GM23338 (cell line): Measurements from ENCODE around the gene CTU1. TPM values are rescaled to one million over a fixed set of nuclear protein-coding genes. Genes with fewer than 3 reads are reported as not detected.

Experiments used
- ATAC-seq: fragments of 200-7000 bp; cut with Tn5 transposase; 3 replicates; pipeline ENCODE4 v1.9.1; 2020
- DNase-seq: peaks from one replicate; pipeline ENCODE4 v3.0.0-alpha.2; 2015; ENCODE audit warnings: low spot score
- H2AFZ ChIP-seq: fragments of 200-600 bp; sonication (generic); 2 replicates; pipeline ENCODE4 v1.8.0; 2016; ENCODE audit warnings: antibody characterized with exemption, mild to moderate bottlenecking, moderate library complexity
- H3F3A ChIP-seq: fragments of 200-600 bp; sonication (generic); replicated peaks from 2 replicates; pipeline ENCODE4 v1.8.0; 2017; ENCODE audit warnings: antibody characterized with exemption, mixed run types, low read depth
- H3K27ac ChIP-seq: fragments of 200-600 bp; sonication (generic); 2 replicates; pipeline ENCODE4 v1.6.1; 2016; ENCODE audit warnings: low read depth
- H3K27me3 ChIP-seq: fragments of 200-600 bp; sonication (generic); 2 replicates; pipeline ENCODE4 v1.8.0; 2016; ENCODE audit warnings: mild to moderate bottlenecking, mixed run types, moderate library complexity; ENCODE audit not compliant: insufficient read depth
- H3K36me3 ChIP-seq: fragments of 200-600 bp; sonication (generic); 2 replicates; pipeline ENCODE4 v1.8.0; 2016; ENCODE audit warnings: mild to moderate bottlenecking; ENCODE audit not compliant: insufficient read depth
- H3K4me1 ChIP-seq: fragments of 200-600 bp; sonication (generic); 2 replicates; pipeline ENCODE4 v1.8.0; 2016; ENCODE audit warnings: mild to moderate bottlenecking, moderate library complexity; ENCODE audit not compliant: insufficient read depth
- H3K4me2 ChIP-seq: fragments of 200-600 bp; sonication (generic); 2 replicates; pipeline ENCODE4 v1.7.1; 2017; ENCODE audit warnings: mixed run types
- H3K4me3 ChIP-seq: fragments of 200-600 bp; sonication (generic); 2 replicates; pipeline ENCODE4 v1.6.1; 2016; ENCODE audit warnings: mixed run types
- H3K79me2 ChIP-seq: fragments of 200-600 bp; sonication (generic); replicated peaks from 2 replicates; pipeline ENCODE4 v1.8.0; 2017; ENCODE audit warnings: mild to moderate bottlenecking; ENCODE audit not compliant: insufficient read depth
- H3K9me2 ChIP-seq: fragments of 200-600 bp; sonication (generic); 2 replicates; pipeline ENCODE4 v1.8.0; 2017; ENCODE audit not compliant: insufficient read depth
- H4K20me1 ChIP-seq: fragments of 200-600 bp; sonication (generic); replicated peaks from 2 replicates; pipeline ENCODE4 v1.8.0; 2017; ENCODE audit warnings: mild to moderate bottlenecking; ENCODE audit not compliant: insufficient read depth
- H3K27ac Mint-ChIP-seq: 2 replicates; pipeline ENCODE4 v1.8.0; 2020; ENCODE audit warnings: inconsistent platforms, mild to moderate bottlenecking, moderate library complexity, mixed read lengths
- H3K27me3 Mint-ChIP-seq: 3 replicates; pipeline ENCODE4 v1.8.0; 2022; ENCODE audit warnings: low read depth, mild to moderate bottlenecking, moderate library complexity, mixed read lengths, inconsistent platforms; ENCODE audit not compliant: insufficient read depth, poor library complexity
- H3K36me3 Mint-ChIP-seq: 3 replicates; pipeline ENCODE4 v1.8.0; 2021; ENCODE audit warnings: low read depth, mild to moderate bottlenecking, inconsistent platforms, moderate library complexity, mixed read lengths
- H3K4me1 Mint-ChIP-seq: 3 replicates; pipeline ENCODE4 v1.8.0; 2020; ENCODE audit warnings: mild to moderate bottlenecking, inconsistent platforms, mixed read lengths
- H3K4me3 Mint-ChIP-seq: 3 replicates; pipeline ENCODE4 v1.8.0; 2021; ENCODE audit warnings: moderate library complexity, mild to moderate bottlenecking, inconsistent platforms, mixed read lengths
- H3K9me3 Mint-ChIP-seq: 3 replicates; pipeline ENCODE4 v1.8.0; 2020; ENCODE audit warnings: moderate library complexity, mild to moderate bottlenecking, inconsistent platforms, mixed read lengths
- CREB1 ChIP-seq: fragments of 250-450 bp; sonication (Bioruptor Pico); IDR thresholded peaks from 2 replicates; pipeline ENCODE4 v1.5.0; 2020; ENCODE audit warnings: low read depth, mild to moderate bottlenecking, moderate library complexity
- EZH2 ChIP-seq: fragments of 200-600 bp; sonication (generic); IDR thresholded peaks from one replicate; pipeline ENCODE4 v1.8.0; 2017; ENCODE audit warnings: antibody characterized with exemption, mild to moderate bottlenecking, low read depth; ENCODE audit not compliant: unreplicated experiment
- EZH2phosphoT487 ChIP-seq: fragments of 200-600 bp; sonication (generic); IDR thresholded peaks from one replicate; pipeline ENCODE4 v1.8.1; 2018; ENCODE audit warnings: antibody characterized with exemption; ENCODE audit not compliant: unreplicated experiment
- NANOG ChIP-seq: IDR thresholded peaks from 2 replicates; pipeline ENCODE4 v1.6.1; 2016; ENCODE audit warnings: antibody characterized with exemption, borderline replicate concordance
- POLR2AphosphoS5 ChIP-seq: IDR thresholded peaks from 2 replicates; pipeline ENCODE4 v1.6.1; 2016; ENCODE audit warnings: antibody characterized with exemption, low read depth
- STAT1 ChIP-seq: IDR thresholded peaks from one replicate; pipeline ENCODE4 v1.6.1; 2016; ENCODE audit warnings: antibody characterized with exemption; ENCODE audit not compliant: unreplicated experiment
- ZNF114 ChIP-seq: fragments of 250-450 bp; sonication (Bioruptor Pico); IDR thresholded peaks from 2 replicates; pipeline ENCODE4 v1.5.0; 2020; ENCODE audit warnings: mild to moderate bottlenecking, moderate library complexity
- ZNF331 ChIP-seq: fragments of 250-450 bp; sonication (Bioruptor Pico); IDR thresholded peaks from 2 replicates; pipeline ENCODE4 v1.5.0; 2020; ENCODE audit warnings: low read depth, mild to moderate bottlenecking, moderate library complexity
- polyA plus RNA-seq: library from polyadenylated mRNA; unstranded; fragments of >200 nt; fragmentation: Nextera tagmentation; extraction: Ambion mirVana; gene quantifications from 2 replicates; pipeline ENCODE4 v1.2.1, GENCODE V29; 2016
- total RNA-seq: library from RNA; depleted of rRNA; stranded (reverse); fragments of >200 nt; shearing (Covaris generic); gene quantifications from 2 replicates; pipeline ENCODE4 v1.2.3, GENCODE V29; 2014
- TF ChIP-seq, protein P1 (sequence below), 2 experiments: fragments of 200-600 bp in 1 of 2; sonication (generic) in 1 of 2; conservative IDR thresholded peaks; 2 replicates each; pipeline versions ENCODE4 v1.5.1 to v1.6.1; 2016 to 2017; ENCODE audit warnings: antibody characterized with exemption in 2 of 2, low read depth in 2 of 2, mild to moderate bottlenecking in 2 of 2, moderate library complexity in 1 of 2
- TF ChIP-seq, protein P2 (sequence below): IDR thresholded peaks from 2 replicates; pipeline ENCODE4 v1.6.1; 2016; ENCODE audit warnings: antibody characterized with exemption
- TF ChIP-seq, protein P3 (sequence below): IDR thresholded peaks from one replicate; pipeline ENCODE4 v1.6.1; 2018; ENCODE audit warnings: antibody characterized with exemption; ENCODE audit not compliant: unreplicated experiment

CTU1 gene
- total and polyA plus RNA-seq, 2 experiments from 2014 or later = 3.7 to 18.8 TPM

DNA sequence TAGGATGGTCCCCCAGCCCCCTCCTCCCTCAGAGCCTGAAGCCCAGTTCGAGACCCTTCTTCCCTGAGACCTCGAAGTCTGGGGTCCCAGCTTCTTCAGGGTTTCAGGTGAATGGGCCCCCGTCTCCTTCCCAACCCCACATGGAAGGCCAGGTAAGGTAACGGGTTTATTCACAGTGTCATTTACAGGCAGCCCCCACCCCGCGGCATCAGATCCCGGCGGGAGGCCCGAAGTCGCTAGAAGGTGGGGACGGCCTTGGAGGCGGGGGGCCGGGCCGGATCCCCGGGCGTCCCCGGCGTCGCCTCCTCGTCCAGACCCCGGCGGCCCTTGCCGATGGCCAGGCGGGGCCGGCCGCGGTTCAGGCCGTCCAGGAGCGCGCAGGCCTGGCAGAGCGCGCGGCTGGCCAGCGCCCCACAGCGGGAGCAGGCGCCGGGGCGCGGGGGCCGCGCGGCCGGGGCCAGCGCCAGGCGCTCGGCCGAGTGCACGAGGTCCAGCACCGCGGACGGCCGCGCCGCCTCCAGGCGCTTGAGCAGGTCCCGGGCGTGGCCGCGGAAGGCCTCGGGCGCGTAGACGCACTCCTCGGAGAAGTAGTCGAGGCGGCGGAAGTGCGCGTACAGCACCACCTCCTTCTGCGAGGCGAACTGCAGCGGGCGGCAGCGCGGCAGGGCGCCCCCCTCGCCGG is 9.7 kb downstream of the CTU1 start:
- H3K36me3 ChIP-seq = peaks cover 4% of the 10 kb centered on the region; the same call in 1 of the 2 replicates
- H3K9me2 ChIP-seq = no peaks in the 10 kb centered on the region
- peaks cover 13% of the 10 kb centered on the region for H3K27me3 Mint-ChIP-seq
- H3K27ac ChIP-seq = no peak overlapping the region
- ATAC-seq (peak; percentile 71), DNase-seq (peak; percentile 88)
- no peaks in the 10 kb centered on the region; the same call in 1 of the 2 replicates for H3K27me3 ChIP-seq
- peaks cover 6% of the 10 kb centered on the region; the same call in 1 of the 2 replicates for H3K79me2 ChIP-seq
- H3K4me1 Mint-ChIP-seq = peaks cover 12% of the 10 kb centered on the region
- no peak overlapping the region; the same call in 2 of the 3 replicates for H3K4me3 Mint-ChIP-seq
- peak overlapping the region; percentile 69 for H3K4me3 ChIP-seq
- peak overlapping the region; percentile 83 for H3K4me2 ChIP-seq
- H3K27ac Mint-ChIP-seq = no peak overlapping the region
- H3K36me3 Mint-ChIP-seq = peaks cover 13% of the 10 kb centered on the region
- H3K9me3 Mint-ChIP-seq = peaks cover 4% of the 10 kb centered on the region; the same call in 1 of the 3 replicates
- peaks cover 7% of the 10 kb centered on the region; the same call in 1 of the 2 replicates for H4K20me1 ChIP-seq
- H2AFZ ChIP-seq = no peak overlapping the region
- H3K4me1 ChIP-seq = peaks cover 12% of the 10 kb centered on the region
- no peak for TF ChIP-seq POLR2AphosphoS5
- TF ChIP-seq, protein P1, sequence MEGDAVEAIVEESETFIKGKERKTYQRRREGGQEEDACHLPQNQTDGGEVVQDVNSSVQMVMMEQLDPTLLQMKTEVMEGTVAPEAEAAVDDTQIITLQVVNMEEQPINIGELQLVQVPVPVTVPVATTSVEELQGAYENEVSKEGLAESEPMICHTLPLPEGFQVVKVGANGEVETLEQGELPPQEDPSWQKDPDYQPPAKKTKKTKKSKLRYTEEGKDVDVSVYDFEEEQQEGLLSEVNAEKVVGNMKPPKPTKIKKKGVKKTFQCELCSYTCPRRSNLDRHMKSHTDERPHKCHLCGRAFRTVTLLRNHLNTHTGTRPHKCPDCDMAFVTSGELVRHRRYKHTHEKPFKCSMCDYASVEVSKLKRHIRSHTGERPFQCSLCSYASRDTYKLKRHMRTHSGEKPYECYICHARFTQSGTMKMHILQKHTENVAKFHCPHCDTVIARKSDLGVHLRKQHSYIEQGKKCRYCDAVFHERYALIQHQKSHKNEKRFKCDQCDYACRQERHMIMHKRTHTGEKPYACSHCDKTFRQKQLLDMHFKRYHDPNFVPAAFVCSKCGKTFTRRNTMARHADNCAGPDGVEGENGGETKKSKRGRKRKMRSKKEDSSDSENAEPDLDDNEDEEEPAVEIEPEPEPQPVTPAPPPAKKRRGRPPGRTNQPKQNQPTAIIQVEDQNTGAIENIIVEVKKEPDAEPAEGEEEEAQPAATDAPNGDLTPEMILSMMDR (conservative IDR thresholded peaks at IDR 0.05; ENCODE audit: low read depth in 2 of 2) = peak in 1 of 2 experiments; percentile 36; a peak in 1 of 4 replicates
- peaks cover 5% of the 10 kb centered on the region; the same call in 1 of the 2 replicates for H3F3A ChIP-seq

DNA sequence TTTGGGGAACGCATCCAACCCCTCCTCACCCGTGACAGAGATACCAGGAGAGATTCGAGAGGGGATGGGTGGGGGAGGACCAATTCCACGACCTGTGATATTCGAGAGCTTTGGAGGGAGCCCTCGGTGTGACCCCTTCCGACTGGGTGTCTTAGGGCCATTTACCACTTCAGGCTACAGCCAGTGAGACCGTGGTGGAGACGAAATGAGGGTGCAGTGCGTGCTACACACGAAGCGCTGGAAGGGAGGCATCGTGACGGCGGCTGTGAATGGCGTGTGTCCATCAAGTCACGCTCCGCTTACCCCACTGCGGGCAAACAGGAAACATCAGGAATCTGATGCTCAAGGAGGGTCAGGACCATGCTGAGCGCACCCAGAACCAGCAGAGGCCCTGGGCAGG is 10.4 kb downstream of the CTU1 start:
- H3K27me3 Mint-ChIP-seq = peaks cover 13% of the 10 kb centered on the region
- Histone ChIP-seq H3K4me3 (no peak overlapping the region; the same call in 1 of the 2 replicates), H3K9me2 (no peaks in the 10 kb centered on the region), H3K27ac (no peak overlapping the region), H2AFZ (no peak overlapping the region), H4K20me1 (peaks cover 3% of the 10 kb centered on the region; the same call in 1 of the 2 replicates), H3K79me2 (peaks cover 2% of the 10 kb centered on the region; the same call in 1 of the 2 replicates), H3K36me3 (no peaks in the 10 kb centered on the region), H3K27me3 (no peaks in the 10 kb centered on the region; the same call in 1 of the 2 replicates), H3F3A (peaks cover 5% of the 10 kb centered on the region; the same call in 1 of the 2 replicates), H3K4me1 (peaks cover 12% of the 10 kb centered on the region), H3K4me2 (peak overlapping the region; percentile 81; the same call in 1 of the 2 replicates)
- no peak overlapping the region for H3K27ac Mint-ChIP-seq
- ATAC-seq (no peak), DNase-seq (no peak)
- peaks cover 16% of the 10 kb centered on the region for H3K4me1 Mint-ChIP-seq
- peaks cover 9% of the 10 kb centered on the region; the same call in 2 of the 3 replicates for H3K36me3 Mint-ChIP-seq
- no peak overlapping the region; the same call in 2 of the 3 replicates for H3K4me3 Mint-ChIP-seq
- H3K9me3 Mint-ChIP-seq = peaks cover 4% of the 10 kb centered on the region; the same call in 1 of the 3 replicates
- TF ChIP-seq, protein P2, sequence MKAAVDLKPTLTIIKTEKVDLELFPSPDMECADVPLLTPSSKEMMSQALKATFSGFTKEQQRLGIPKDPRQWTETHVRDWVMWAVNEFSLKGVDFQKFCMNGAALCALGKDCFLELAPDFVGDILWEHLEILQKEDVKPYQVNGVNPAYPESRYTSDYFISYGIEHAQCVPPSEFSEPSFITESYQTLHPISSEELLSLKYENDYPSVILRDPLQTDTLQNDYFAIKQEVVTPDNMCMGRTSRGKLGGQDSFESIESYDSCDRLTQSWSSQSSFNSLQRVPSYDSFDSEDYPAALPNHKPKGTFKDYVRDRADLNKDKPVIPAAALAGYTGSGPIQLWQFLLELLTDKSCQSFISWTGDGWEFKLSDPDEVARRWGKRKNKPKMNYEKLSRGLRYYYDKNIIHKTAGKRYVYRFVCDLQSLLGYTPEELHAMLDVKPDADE = no peak
- TF ChIP-seq ZNF114 (CRISPR knock-in tag) (no peak), POLR2AphosphoS5 (no peak), NANOG (no peak), EZH2 (no peak), STAT1 (no peak), EZH2phosphoT487 (no peak), ZNF331 (no peak), CREB1 (no peak)
- TF ChIP-seq, protein P3, sequence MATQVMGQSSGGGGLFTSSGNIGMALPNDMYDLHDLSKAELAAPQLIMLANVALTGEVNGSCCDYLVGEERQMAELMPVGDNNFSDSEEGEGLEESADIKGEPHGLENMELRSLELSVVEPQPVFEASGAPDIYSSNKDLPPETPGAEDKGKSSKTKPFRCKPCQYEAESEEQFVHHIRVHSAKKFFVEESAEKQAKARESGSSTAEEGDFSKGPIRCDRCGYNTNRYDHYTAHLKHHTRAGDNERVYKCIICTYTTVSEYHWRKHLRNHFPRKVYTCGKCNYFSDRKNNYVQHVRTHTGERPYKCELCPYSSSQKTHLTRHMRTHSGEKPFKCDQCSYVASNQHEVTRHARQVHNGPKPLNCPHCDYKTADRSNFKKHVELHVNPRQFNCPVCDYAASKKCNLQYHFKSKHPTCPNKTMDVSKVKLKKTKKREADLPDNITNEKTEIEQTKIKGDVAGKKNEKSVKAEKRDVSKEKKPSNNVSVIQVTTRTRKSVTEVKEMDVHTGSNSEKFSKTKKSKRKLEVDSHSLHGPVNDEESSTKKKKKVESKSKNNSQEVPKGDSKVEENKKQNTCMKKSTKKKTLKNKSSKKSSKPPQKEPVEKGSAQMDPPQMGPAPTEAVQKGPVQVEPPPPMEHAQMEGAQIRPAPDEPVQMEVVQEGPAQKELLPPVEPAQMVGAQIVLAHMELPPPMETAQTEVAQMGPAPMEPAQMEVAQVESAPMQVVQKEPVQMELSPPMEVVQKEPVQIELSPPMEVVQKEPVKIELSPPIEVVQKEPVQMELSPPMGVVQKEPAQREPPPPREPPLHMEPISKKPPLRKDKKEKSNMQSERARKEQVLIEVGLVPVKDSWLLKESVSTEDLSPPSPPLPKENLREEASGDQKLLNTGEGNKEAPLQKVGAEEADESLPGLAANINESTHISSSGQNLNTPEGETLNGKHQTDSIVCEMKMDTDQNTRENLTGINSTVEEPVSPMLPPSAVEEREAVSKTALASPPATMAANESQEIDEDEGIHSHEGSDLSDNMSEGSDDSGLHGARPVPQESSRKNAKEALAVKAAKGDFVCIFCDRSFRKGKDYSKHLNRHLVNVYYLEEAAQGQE = no peak
- TF ChIP-seq, protein P1 (conservative IDR thresholded peaks at IDR 0.05; ENCODE audit: low read depth in 2 of 2) = no peak
